Progenitor cell of endocrine pancreas (in vitro differentiated cells): ENCODE results near the gene ZBTB20. TPM values are rescaled to one million over a fixed set of nuclear protein-coding genes. Genes with fewer than 3 reads are reported as not detected.

Source experiments
- DNase-seq: peaks from one replicate; pipeline ENCODE4 v3.0.0; 2021; ENCODE audit warnings: low spot score; ENCODE audit not compliant: unreplicated experiment
- H3K27ac Mint-ChIP-seq: 2 replicates; pipeline ENCODE4 v1.8.0; 2021; ENCODE audit warnings: mild to moderate bottlenecking, moderate library complexity, mixed read lengths
- H3K27me3 Mint-ChIP-seq: 2 replicates; pipeline ENCODE4 v1.8.0; 2021; ENCODE audit warnings: mixed read lengths
- H3K36me3 Mint-ChIP-seq: 2 replicates; pipeline ENCODE4 v1.8.0; 2022; ENCODE audit warnings: mixed read lengths; ENCODE audit not compliant: insufficient read depth
- H3K4me1 Mint-ChIP-seq: 2 replicates; pipeline ENCODE4 v1.8.0; 2021; ENCODE audit warnings: low read depth, mixed read lengths
- H3K4me3 Mint-ChIP-seq: 2 replicates; pipeline ENCODE4 v1.8.0; 2021; ENCODE audit warnings: low read depth, mild to moderate bottlenecking, moderate library complexity, mixed read lengths
- H3K9me3 Mint-ChIP-seq: 2 replicates; pipeline ENCODE4 v1.8.0; 2021; ENCODE audit warnings: low read depth, mixed read lengths
- CTCF ChIP-seq: fragments of 200-600 bp; sonication (generic); IDR thresholded peaks from one replicate; pipeline ENCODE4 v1.5.0; 2021; ENCODE audit warnings: antibody characterized with exemption, mild to moderate bottlenecking; ENCODE audit not compliant: unreplicated experiment
- total RNA-seq: library from RNA; stranded (reverse); gene quantifications from 2 replicates; pipeline ENCODE4 v1.2.1, GENCODE V29; 2021

ZBTB20 gene
- total RNA-seq, 1 donor from 2014 or later: 27.3 TPM

GRCh38 chr3:114706591-114707232 lies 440.4 kb downstream of the ZBTB20 start:
- Mint-ChIP-seq H3K4me1 (peaks cover 47% of the 10 kb centered on the region), H3K27me3 (no peaks in the 10 kb centered on the region), H3K4me3 (no peak overlapping the region), H3K9me3 (no peaks in the 10 kb centered on the region), H3K27ac (peak overlapping the region; percentile 96), H3K36me3 (no peaks in the 10 kb centered on the region)
- TF ChIP-seq CTCF: no peak
- DNase-seq: no peak

GRCh38 chr3:114700637-114701234 lies 446.4 kb downstream of the ZBTB20 start:
- no peak for DNase-seq
- Mint-ChIP-seq H3K27ac (no peak overlapping the region), H3K4me3 (no peak overlapping the region), H3K36me3 (no peaks in the 10 kb centered on the region), H3K27me3 (no peaks in the 10 kb centered on the region), H3K9me3 (no peaks in the 10 kb centered on the region), H3K4me1 (peaks cover 21% of the 10 kb centered on the region)
- no peak for TF ChIP-seq CTCF

- no peak overlapping the region for H3K4me3 Mint-ChIP-seq
- no peak for DNase-seq
- H3K4me1 Mint-ChIP-seq: peaks cover 7% of the 10 kb centered on the region
- H3K27ac Mint-ChIP-seq: no peak overlapping the region
- no peak for TF ChIP-seq CTCF
- no peaks in the 10 kb centered on the region for H3K36me3 Mint-ChIP-seq
- H3K9me3 Mint-ChIP-seq: no peaks in the 10 kb centered on the region
- no peaks in the 10 kb centered on the region for H3K27me3 Mint-ChIP-seq
Measured at GRCh38 chr3:114698146-114699105, 448.7 kb downstream of the ZBTB20 start.

GRCh38 chr3:114697401-114697800 lies 449.7 kb downstream of the ZBTB20 start:
- H3K27me3 Mint-ChIP-seq: no peaks in the 10 kb centered on the region
- TF ChIP-seq CTCF: no peak
- no peaks in the 10 kb centered on the region for H3K9me3 Mint-ChIP-seq
- no peak overlapping the region for H3K27ac Mint-ChIP-seq
- no peak for DNase-seq
- H3K4me3 Mint-ChIP-seq: no peak overlapping the region
- H3K4me1 Mint-ChIP-seq: peaks cover 3% of the 10 kb centered on the region
- H3K36me3 Mint-ChIP-seq: no peaks in the 10 kb centered on the region

- Mint-ChIP-seq H3K36me3 (no peaks in the 10 kb centered on the region), H3K4me3 (no peak overlapping the region), H3K9me3 (no peaks in the 10 kb centered on the region), H3K27me3 (no peaks in the 10 kb centered on the region), H3K27ac (no peak overlapping the region), H3K4me1 (peaks cover 5% of the 10 kb centered on the region)
- no peak for TF ChIP-seq CTCF
- DNase-seq: no peak
Measured at GRCh38 chr3:114694251-114694650, 452.8 kb downstream of the ZBTB20 start.
